SU-DHL-6 (cell line): Measurements from ENCODE around the gene CCL13.

ENCODE experiments used
- H2AFZ ChIP-seq: fragments of 200-600 bp; sonication (generic); 2 replicates; pipeline ENCODE4 v1.6.1; 2014; ENCODE audit warnings: low read depth, mild to moderate bottlenecking, moderate library complexity, mixed read lengths, antibody characterized with exemption, low read length; ENCODE audit not compliant: severe bottlenecking
- H3F3A ChIP-seq: fragments of 200-600 bp; shearing (Covaris generic); 2 replicates; pipeline ENCODE4 v1.6.0; 2016; ENCODE audit warnings: antibody characterized with exemption, mild to moderate bottlenecking; ENCODE audit not compliant: insufficient read depth
- H3K27ac ChIP-seq: fragments of 200-600 bp; sonication (generic); 2 replicates; pipeline ENCODE4 v1.5.1; 2016; ENCODE audit warnings: low read depth, mild to moderate bottlenecking, low read length, moderate library complexity, mixed read lengths
- H3K27me3 ChIP-seq: fragments of 200-600 bp; sonication (generic), shearing (Covaris generic); 2 replicates; pipeline ENCODE4 v1.6.0; 2014; ENCODE audit warnings: mild to moderate bottlenecking, low read length
- H3K36me3 ChIP-seq: fragments of 200-600 bp; sonication (generic); 2 replicates; pipeline ENCODE4 v1.6.1; 2014; ENCODE audit warnings: mild to moderate bottlenecking, low read length, mixed read lengths
- H3K4me2 ChIP-seq: fragments of 300-600, 200-600 bp; shearing (Covaris generic), sonication (generic); 2 replicates; pipeline ENCODE4 v1.6.0; 2014; ENCODE audit warnings: low read length, low read depth, mild to moderate bottlenecking; ENCODE audit not compliant: poor library complexity, severe bottlenecking
- H3K4me3 ChIP-seq: fragments of 200-600 bp; sonication (generic); 2 replicates; pipeline ENCODE4 v1.5.1; 2014; ENCODE audit warnings: antibody characterized with exemption, low read length, mild to moderate bottlenecking, mixed read lengths; ENCODE audit not compliant: insufficient read depth, poor library complexity, severe bottlenecking
- H3K79me2 ChIP-seq: fragments of 200-600 bp; sonication (generic); 2 replicates; pipeline ENCODE4 v1.6.1; 2014; ENCODE audit warnings: mild to moderate bottlenecking, low read length, moderate library complexity; ENCODE audit not compliant: insufficient read depth
- H3K9ac ChIP-seq: fragments of 200-600 bp; sonication (generic); 2 replicates; pipeline ENCODE4 v1.7.0; 2014; ENCODE audit warnings: mild to moderate bottlenecking, low read length
- H3K9me2 ChIP-seq: fragments of 200-600 bp; sonication (generic); replicated peaks from 2 replicates; pipeline ENCODE4 v1.6.1; 2014; ENCODE audit warnings: low read length; ENCODE audit not compliant: insufficient read depth
- H3K9me3 ChIP-seq: fragments of 200-600 bp; sonication (generic); 2 replicates; pipeline ENCODE4 v1.6.1; 2014; ENCODE audit warnings: low read length, mixed read lengths; ENCODE audit not compliant: insufficient read depth
- H4K20me1 ChIP-seq: fragments of 200-600 bp; sonication (generic); 2 replicates; pipeline ENCODE4 v1.6.1; 2014; ENCODE audit warnings: low read depth, mild to moderate bottlenecking, antibody characterized with exemption, low read length, moderate library complexity, mixed read lengths
- EZH2phosphoT487 ChIP-seq: fragments of 200-600 bp; sonication (generic), shearing (Covaris generic); conservative IDR thresholded peaks from 2 replicates; pipeline ENCODE4 v1.6.1; 2018; ENCODE audit warnings: mild to moderate bottlenecking, antibody characterized with exemption, low read length, moderate library complexity, mixed read lengths
- TF ChIP-seq, protein P1 (sequence below): fragments of 200-600 bp; sonication (generic); IDR thresholded peaks from one replicate; pipeline ENCODE4 v1.5.1; 2017; ENCODE audit warnings: antibody characterized with exemption, mild to moderate bottlenecking, low read length, moderate library complexity; ENCODE audit not compliant: insufficient read depth, poor library complexity, severe bottlenecking

Gene CCL13

DNA sequence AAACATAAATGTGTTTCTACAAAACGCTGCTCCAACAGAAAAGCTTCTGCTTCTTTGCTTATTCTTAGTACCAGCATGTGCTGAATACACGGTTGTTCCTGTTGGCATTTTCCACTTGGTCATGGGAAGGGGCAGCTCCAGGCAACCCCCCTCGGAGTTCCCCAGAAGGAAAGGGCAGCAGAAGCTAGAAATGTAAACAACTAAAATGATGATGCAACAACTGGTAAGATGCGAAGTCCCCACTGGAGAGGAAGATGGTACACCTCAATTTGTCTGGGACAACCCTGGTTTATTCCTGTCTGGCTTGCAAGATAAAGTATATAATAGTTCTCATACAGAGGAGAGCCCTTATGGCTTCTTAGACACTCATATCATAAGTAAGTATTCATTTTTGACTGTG, 9.2 kb upstream of the CCL13 start:
- Histone ChIP-seq H3K27me3 (no peaks in the 10 kb centered on the region), H3K27ac (no peak overlapping the region), H3K9me3 (no peaks in the 10 kb centered on the region), H3K79me2 (no peaks in the 10 kb centered on the region), H3F3A (no peaks in the 10 kb centered on the region), H3K9me2 (no peaks in the 10 kb centered on the region), H3K36me3 (no peaks in the 10 kb centered on the region), H3K9ac (no peak overlapping the region), H4K20me1 (no peaks in the 10 kb centered on the region), H2AFZ (no peak overlapping the region), H3K4me2 (no peak overlapping the region), H3K4me3 (no peak overlapping the region)
- TF ChIP-seq, protein P1, sequence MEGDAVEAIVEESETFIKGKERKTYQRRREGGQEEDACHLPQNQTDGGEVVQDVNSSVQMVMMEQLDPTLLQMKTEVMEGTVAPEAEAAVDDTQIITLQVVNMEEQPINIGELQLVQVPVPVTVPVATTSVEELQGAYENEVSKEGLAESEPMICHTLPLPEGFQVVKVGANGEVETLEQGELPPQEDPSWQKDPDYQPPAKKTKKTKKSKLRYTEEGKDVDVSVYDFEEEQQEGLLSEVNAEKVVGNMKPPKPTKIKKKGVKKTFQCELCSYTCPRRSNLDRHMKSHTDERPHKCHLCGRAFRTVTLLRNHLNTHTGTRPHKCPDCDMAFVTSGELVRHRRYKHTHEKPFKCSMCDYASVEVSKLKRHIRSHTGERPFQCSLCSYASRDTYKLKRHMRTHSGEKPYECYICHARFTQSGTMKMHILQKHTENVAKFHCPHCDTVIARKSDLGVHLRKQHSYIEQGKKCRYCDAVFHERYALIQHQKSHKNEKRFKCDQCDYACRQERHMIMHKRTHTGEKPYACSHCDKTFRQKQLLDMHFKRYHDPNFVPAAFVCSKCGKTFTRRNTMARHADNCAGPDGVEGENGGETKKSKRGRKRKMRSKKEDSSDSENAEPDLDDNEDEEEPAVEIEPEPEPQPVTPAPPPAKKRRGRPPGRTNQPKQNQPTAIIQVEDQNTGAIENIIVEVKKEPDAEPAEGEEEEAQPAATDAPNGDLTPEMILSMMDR, result no peak
- TF ChIP-seq EZH2phosphoT487, result no peak

DNA sequence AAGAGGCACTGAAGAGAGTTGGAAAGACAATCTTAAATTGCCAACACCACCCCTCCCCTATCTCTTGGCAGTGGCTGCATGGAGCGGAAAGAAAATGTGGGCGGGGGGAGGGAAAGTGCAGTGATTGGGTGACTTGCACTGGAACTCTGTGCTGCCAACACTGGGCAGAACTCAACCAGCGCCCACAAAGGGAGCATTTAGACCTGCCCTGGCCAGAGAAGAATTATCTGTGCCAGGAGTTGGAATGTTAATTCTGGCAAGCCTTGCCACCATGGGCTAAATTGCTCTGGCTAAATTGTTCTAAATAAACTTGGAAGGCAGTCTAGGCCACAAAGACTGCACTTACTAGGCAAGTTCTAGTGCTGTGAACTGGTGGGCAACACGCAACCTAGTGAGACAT, 6.5 kb upstream of the CCL13 start:
- Histone ChIP-seq H3K27ac (no peak overlapping the region), H3K4me2 (no peak overlapping the region), H3K9me2 (no peaks in the 10 kb centered on the region), H3K36me3 (no peaks in the 10 kb centered on the region), H4K20me1 (no peaks in the 10 kb centered on the region), H3K9me3 (no peaks in the 10 kb centered on the region), H3K9ac (no peak overlapping the region), H3K4me3 (no peak overlapping the region), H2AFZ (no peak overlapping the region), H3K79me2 (no peaks in the 10 kb centered on the region), H3K27me3 (no peaks in the 10 kb centered on the region), H3F3A (no peaks in the 10 kb centered on the region)
- TF ChIP-seq EZH2phosphoT487, result no peak
- TF ChIP-seq, protein P1, result no peak

DNA sequence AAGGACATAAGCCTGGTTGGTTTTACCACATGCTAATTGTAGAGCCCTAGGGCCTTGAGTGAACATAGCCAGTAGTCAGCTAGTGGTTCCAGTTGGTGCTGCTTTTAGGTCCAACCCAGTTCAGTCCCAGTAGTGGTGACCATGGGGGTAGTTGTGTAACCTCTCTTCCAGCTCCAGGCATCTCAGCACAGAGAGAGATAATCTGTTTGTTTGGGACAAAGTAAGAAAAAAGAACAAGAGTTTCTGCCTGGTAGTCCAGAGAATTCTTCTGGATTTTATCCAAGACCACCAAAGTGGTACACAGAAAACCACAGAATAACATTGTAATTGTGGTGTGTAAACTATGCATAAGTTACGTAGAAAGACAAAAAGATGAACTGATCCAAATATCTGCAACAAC, 5.2 kb upstream of the CCL13 start:
- no peak overlapping the region for H3K27ac ChIP-seq
- H2AFZ ChIP-seq, result no peak overlapping the region
- H4K20me1 ChIP-seq, result no peaks in the 10 kb centered on the region
- no peaks in the 10 kb centered on the region for H3K27me3 ChIP-seq
- no peaks in the 10 kb centered on the region for H3K9me3 ChIP-seq
- no peaks in the 10 kb centered on the region for H3K9me2 ChIP-seq
- no peak overlapping the region for H3K9ac ChIP-seq
- H3K4me3 ChIP-seq, result no peak overlapping the region
- no peak overlapping the region for H3K4me2 ChIP-seq
- no peaks in the 10 kb centered on the region for H3K36me3 ChIP-seq
- H3K79me2 ChIP-seq, result no peaks in the 10 kb centered on the region
- no peak for TF ChIP-seq EZH2phosphoT487
- TF ChIP-seq, protein P1, result no peak
- H3F3A ChIP-seq, result no peaks in the 10 kb centered on the region
